GM10248 (cell line): ENCODE measurements around the gene RGS2.

Experiments used
- CTCF ChIA-PET: fragments of 300-600 bp; sonication (Branson Sonifier 250); formaldehyde crosslinking; extraction: SDS; loops from one replicate; lab custom pipeline; 2021; ENCODE audit warnings: antibody characterized with exemption; lab: Yijun Ruan, JAX
- POLR2A ChIA-PET: fragments of 350-650 bp; sonication (Branson Sonifier 250); formaldehyde crosslinking; extraction: SDS; loops from one replicate; lab custom pipeline; 2020; ENCODE audit warnings: antibody characterized with exemption; lab: Yijun Ruan, JAX
- DNase-seq: peaks from one replicate; pipeline ENCODE4 v3.0.0; 2012; ENCODE audit errors: extremely low spot score
- TF ChIP-seq, protein P1 (sequence below): IDR thresholded peaks from 2 replicates; pipeline ENCODE4 v1.5.1; 2012; ENCODE audit warnings: mild to moderate bottlenecking, low read depth; ENCODE audit errors: extremely low read depth, missing control alignments, control extremely low read depth

Gene RGS2

GRCh38 chr1:192766009-192766625 is 42.7 kb upstream of the RGS2 start:
- CTCF ChIA-PET = no interaction called here
- DNase-seq = no peak
- TF ChIP-seq, protein P1, sequence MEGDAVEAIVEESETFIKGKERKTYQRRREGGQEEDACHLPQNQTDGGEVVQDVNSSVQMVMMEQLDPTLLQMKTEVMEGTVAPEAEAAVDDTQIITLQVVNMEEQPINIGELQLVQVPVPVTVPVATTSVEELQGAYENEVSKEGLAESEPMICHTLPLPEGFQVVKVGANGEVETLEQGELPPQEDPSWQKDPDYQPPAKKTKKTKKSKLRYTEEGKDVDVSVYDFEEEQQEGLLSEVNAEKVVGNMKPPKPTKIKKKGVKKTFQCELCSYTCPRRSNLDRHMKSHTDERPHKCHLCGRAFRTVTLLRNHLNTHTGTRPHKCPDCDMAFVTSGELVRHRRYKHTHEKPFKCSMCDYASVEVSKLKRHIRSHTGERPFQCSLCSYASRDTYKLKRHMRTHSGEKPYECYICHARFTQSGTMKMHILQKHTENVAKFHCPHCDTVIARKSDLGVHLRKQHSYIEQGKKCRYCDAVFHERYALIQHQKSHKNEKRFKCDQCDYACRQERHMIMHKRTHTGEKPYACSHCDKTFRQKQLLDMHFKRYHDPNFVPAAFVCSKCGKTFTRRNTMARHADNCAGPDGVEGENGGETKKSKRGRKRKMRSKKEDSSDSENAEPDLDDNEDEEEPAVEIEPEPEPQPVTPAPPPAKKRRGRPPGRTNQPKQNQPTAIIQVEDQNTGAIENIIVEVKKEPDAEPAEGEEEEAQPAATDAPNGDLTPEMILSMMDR = no peak
- POLR2A ChIA-PET = no interaction called here

- no peak for DNase-seq
- ChIA-PET CTCF (no interaction called here), POLR2A (no interaction called here)
- TF ChIP-seq, protein P1 = no peak
These were observed 42.0 kb upstream of the RGS2 start for GRCh38 chr1:192766876-192767275.

DNA sequence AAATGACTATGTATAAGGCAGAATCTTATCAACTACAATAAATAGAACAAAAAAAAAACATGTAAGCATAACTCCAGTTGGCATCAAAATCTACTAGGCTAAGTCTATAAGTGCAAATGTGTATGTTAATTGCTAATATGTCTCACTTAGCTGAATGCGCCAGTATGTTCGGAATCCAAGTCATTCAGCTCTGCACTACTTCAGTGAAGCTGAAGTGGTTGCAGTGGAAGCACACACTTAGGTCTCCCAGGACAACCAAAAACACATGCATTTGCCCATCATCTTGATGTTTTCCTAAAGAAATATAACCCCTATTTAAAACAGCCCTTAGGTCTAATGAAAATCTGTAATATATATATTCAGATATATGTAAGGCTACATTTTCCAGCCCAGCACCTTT is 41.0 kb upstream of the RGS2 start:
- TF ChIP-seq, protein P1 = no peak
- ChIA-PET POLR2A (no interaction called here), CTCF (no interaction called here)
- no peak for DNase-seq

DNA sequence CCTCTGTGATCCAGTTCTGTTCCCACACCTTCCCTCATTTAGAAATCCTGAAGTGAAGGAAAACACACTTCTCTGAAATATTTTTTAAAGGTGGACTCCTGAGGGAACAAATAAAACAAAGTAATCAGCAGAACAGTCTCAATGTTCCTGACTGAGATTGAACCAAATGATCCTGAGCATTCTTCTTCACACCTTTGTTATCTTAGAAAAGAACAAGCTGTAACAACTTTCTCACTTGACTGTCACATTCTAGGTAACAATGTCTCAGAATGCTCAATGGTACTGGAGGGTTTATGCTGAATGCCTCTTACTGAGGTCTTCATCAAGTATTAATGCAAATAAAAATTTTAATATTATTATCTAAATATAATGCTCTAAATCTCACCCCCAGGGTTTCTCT is 40.4 kb upstream of the RGS2 start:
- CTCF ChIA-PET = no interaction called here
- POLR2A ChIA-PET = no interaction called here
- DNase-seq = no peak
- TF ChIP-seq, protein P1 = no peak

DNA sequence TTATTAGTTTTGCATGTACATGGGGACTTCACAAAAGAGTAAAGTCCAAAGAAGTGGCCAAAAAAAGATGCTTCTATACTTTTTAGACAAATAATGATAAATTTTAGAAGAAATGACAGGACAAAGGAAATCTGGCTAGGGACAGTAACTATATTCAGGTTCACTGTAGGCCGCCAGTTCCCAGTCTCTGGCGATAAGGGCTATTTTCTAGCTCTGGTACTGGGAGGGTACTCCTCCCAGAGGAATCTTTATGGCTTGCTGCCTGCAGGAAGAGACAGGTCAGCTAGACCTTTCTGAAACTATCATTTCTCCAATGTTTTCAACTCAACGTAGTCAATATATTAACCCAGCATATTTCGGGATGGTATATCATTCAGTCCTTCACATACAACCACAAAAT is 37.5 kb upstream of the RGS2 start:
- CTCF ChIA-PET = no interaction called here
- DNase-seq = no peak
- TF ChIP-seq, protein P1 = no peak
- POLR2A ChIA-PET = no interaction called here

- ChIA-PET CTCF (no interaction called here), POLR2A (no interaction called here)
- no peak for DNase-seq
- TF ChIP-seq, protein P1 = no peak
These were observed 33.2 kb upstream of the RGS2 start for GRCh38 chr1:192775631-192776030.
